H9 (cell line): ENCODE measurements around the gene KCNIP1. TPM values are rescaled to one million over a fixed set of nuclear protein-coding genes. Genes with fewer than 3 reads are reported as not detected.

Experiments used
- DNase-seq: peaks from one replicate; pipeline ENCODE4 v3.0.0-alpha.2; 2017
- H2AFZ ChIP-seq: one replicate; pipeline ENCODE4 v1.6.1; 2013; ENCODE audit warnings: mild to moderate bottlenecking, low read length, control low read depth, moderate library complexity
- H2AK5ac ChIP-seq: 2 replicates; pipeline ENCODE4 v1.6.1; 2013; ENCODE audit warnings: low read length, control low read depth, mixed read lengths; ENCODE audit not compliant: insufficient read length
- H2BK120ac ChIP-seq: one replicate; pipeline ENCODE4 v1.6.1; 2013; ENCODE audit warnings: low read depth, mild to moderate bottlenecking, low read length, control low read depth, inconsistent platforms; ENCODE audit not compliant: poor library complexity, severe bottlenecking
- H2BK12ac ChIP-seq: 2 replicates; pipeline ENCODE4 v1.6.1; 2013; ENCODE audit warnings: low read length, control low read depth, mixed read lengths, low read depth; ENCODE audit not compliant: insufficient read length
- H2BK15ac ChIP-seq: 2 replicates; pipeline ENCODE4 v1.6.1; 2013; ENCODE audit warnings: low read depth, low read length, control low read depth
- H2BK20ac ChIP-seq: one replicate; pipeline ENCODE4 v1.6.1; 2013; ENCODE audit warnings: low read depth, mild to moderate bottlenecking, low read length, control low read depth, inconsistent platforms; ENCODE audit not compliant: poor library complexity, severe bottlenecking
- H2BK5ac ChIP-seq: 2 replicates; pipeline ENCODE4 v1.6.1; 2013; ENCODE audit warnings: low read length, control low read depth, mixed read lengths; ENCODE audit not compliant: insufficient read length
- H3K14ac ChIP-seq: 2 replicates; pipeline ENCODE4 v1.6.1; 2013; ENCODE audit warnings: low read length, control low read depth; ENCODE audit not compliant: insufficient read depth
- H3K18ac ChIP-seq: 2 replicates; pipeline ENCODE4 v1.6.1; 2013; ENCODE audit warnings: low read depth, mild to moderate bottlenecking, mixed read lengths, low read length, control low read depth; ENCODE audit not compliant: insufficient read length
- H3K23ac ChIP-seq: 2 replicates; pipeline ENCODE4 v1.6.1; 2013; ENCODE audit warnings: low read length, control low read depth, mixed read lengths, low read depth; ENCODE audit not compliant: insufficient read length
- H3K23me2 ChIP-seq: 2 replicates; pipeline ENCODE4 v1.6.1; 2013; ENCODE audit warnings: low read depth, mild to moderate bottlenecking, mixed read lengths, low read length, control low read depth; ENCODE audit not compliant: insufficient read length, poor library complexity, severe bottlenecking
- H3K27ac ChIP-seq: 2 replicates; pipeline ENCODE4 v1.5.1; 2013; ENCODE audit warnings: low read length, control low read depth, mixed read lengths, low read depth; ENCODE audit not compliant: insufficient read length
- H3K27me3 ChIP-seq: 2 replicates; pipeline ENCODE4 v1.6.1; 2013; ENCODE audit warnings: low read length, control low read depth, inconsistent platforms; ENCODE audit not compliant: insufficient read depth
- H3K4ac ChIP-seq: 2 replicates; pipeline ENCODE4 v1.6.1; 2013; ENCODE audit warnings: low read depth, mild to moderate bottlenecking, control low read depth, inconsistent platforms, low read length, moderate library complexity
- H3K4me1 ChIP-seq: 2 replicates; pipeline ENCODE4 v1.6.1; 2013; ENCODE audit warnings: low read length, control low read depth, inconsistent platforms; ENCODE audit not compliant: insufficient read depth
- H3K4me2 ChIP-seq: 2 replicates; pipeline ENCODE4 v1.6.1; 2013; ENCODE audit warnings: low read length, control low read depth, mixed read lengths; ENCODE audit not compliant: insufficient read length, insufficient read depth
- H3K56ac ChIP-seq: 2 replicates; pipeline ENCODE4 v1.6.1; 2013; ENCODE audit warnings: low read depth, mild to moderate bottlenecking, mixed read lengths, low read length, control low read depth; ENCODE audit not compliant: insufficient read length
- H3K79me1 ChIP-seq: 2 replicates; pipeline ENCODE4 v1.6.1; 2013; ENCODE audit warnings: low read depth, mild to moderate bottlenecking, moderate library complexity, low read length, control low read depth, inconsistent platforms; ENCODE audit not compliant: insufficient read depth, poor library complexity, severe bottlenecking
- H3K79me2 ChIP-seq: 2 replicates; pipeline ENCODE4 v1.6.1; 2013; ENCODE audit warnings: low read length, control low read depth, inconsistent platforms; ENCODE audit not compliant: insufficient read depth
- H3K9ac ChIP-seq: 2 replicates; pipeline ENCODE4 v1.6.1; 2013; ENCODE audit warnings: low read length, control low read depth, mixed read lengths; ENCODE audit not compliant: insufficient read length; ENCODE audit errors: extremely low read depth
- H3K9me3 ChIP-seq: one replicate; pipeline ENCODE4 v1.6.1; 2013; ENCODE audit warnings: low read depth, low read length, inconsistent platforms; ENCODE audit not compliant: control insufficient read depth
- H3T11ph ChIP-seq: one replicate; pipeline ENCODE4 v1.6.1; 2013; ENCODE audit warnings: mild to moderate bottlenecking, low read length, control low read depth, inconsistent platforms
- H4K20me1 ChIP-seq: one replicate; pipeline ENCODE4 v1.6.1; 2013; ENCODE audit not compliant: control insufficient read depth, insufficient read length, insufficient read depth
- H4K5ac ChIP-seq: 2 replicates; pipeline ENCODE4 v1.6.1; 2013; ENCODE audit warnings: low read depth, mild to moderate bottlenecking, mixed read lengths, low read length, control low read depth; ENCODE audit not compliant: insufficient read length
- H4K8ac ChIP-seq: replicated peaks from 2 replicates; pipeline ENCODE4 v1.6.1; 2013; ENCODE audit warnings: low read length, control low read depth, mixed read lengths, low read depth; ENCODE audit not compliant: insufficient read length
- H4K91ac ChIP-seq: 2 replicates; pipeline ENCODE4 v1.6.1; 2013; ENCODE audit warnings: low read depth, mild to moderate bottlenecking, moderate library complexity, mixed read lengths, low read length, control low read depth; ENCODE audit not compliant: insufficient read length
- H3K27ac Mint-ChIP-seq, 3 experiments: 2 replicates in 2 of 3; 3 replicates in 1 of 3; pipeline ENCODE4 v1.8.0; 2020 to 2021; ENCODE audit warnings: mixed read lengths in 3 of 3, mild to moderate bottlenecking in 1 of 3, moderate library complexity in 1 of 3
- H3K27me3 Mint-ChIP-seq: 2 replicates; pipeline ENCODE4 v1.8.0; 2021; ENCODE audit warnings: low read depth, mild to moderate bottlenecking, moderate library complexity, mixed read lengths
- H3K36me3 Mint-ChIP-seq, 3 experiments: 2 replicates in 2 of 3; 3 replicates in 1 of 3; pipeline ENCODE4 v1.8.0; 2020 to 2021; ENCODE audit warnings: low read depth in 3 of 3, mixed read lengths in 3 of 3; ENCODE audit not compliant: insufficient read depth in 1 of 3
- H3K4me1 Mint-ChIP-seq, 2 experiments: 2 replicates each; pipeline ENCODE4 v1.8.0; 2020; ENCODE audit warnings: mixed read lengths in 2 of 2
- H3K4me3 Mint-ChIP-seq, 2 experiments: 2 replicates in 1 of 2; 3 replicates in 1 of 2; pipeline ENCODE4 v1.8.0; 2020 to 2021; ENCODE audit warnings: mild to moderate bottlenecking in 2 of 2, mixed read lengths in 2 of 2, moderate library complexity in 1 of 2
- H3K9me3 Mint-ChIP-seq, 2 experiments: 2 replicates in 1 of 2; 3 replicates in 1 of 2; pipeline ENCODE4 v1.8.0; 2020; ENCODE audit warnings: mild to moderate bottlenecking in 2 of 2, mixed read lengths in 2 of 2, moderate library complexity in 1 of 2
- WGBS: extraction: QIAGEN DNeasy Blood & Tissue Kit; methylation state at CpG from one replicate; pipeline ENCODE4 v1.1.7; 2013; ENCODE audit warnings: missing lambda C conversion rate, low lambda C conversion rate, mixed read lengths; ENCODE audit not compliant: insufficient read length; ENCODE audit errors: extremely low coverage; 5-methylcytosine and 5-hydroxymethylcytosine counted together
- total RNA-seq: library from RNA; stranded (reverse); gene quantifications from 2 replicates; pipeline ENCODE4 v1.2.1, GENCODE V29; 2021
- TF ChIP-seq, protein P1 (sequence below): fragments of 200-600 bp; sonication (generic); conservative IDR thresholded peaks from 3 replicates; pipeline ENCODE4 v1.8.0; 2021; ENCODE audit warnings: antibody characterized with exemption, mild to moderate bottlenecking

KCNIP1 gene
- total RNA-seq, 1 experiment from 2014 or later = 0.63 TPM

DNA sequence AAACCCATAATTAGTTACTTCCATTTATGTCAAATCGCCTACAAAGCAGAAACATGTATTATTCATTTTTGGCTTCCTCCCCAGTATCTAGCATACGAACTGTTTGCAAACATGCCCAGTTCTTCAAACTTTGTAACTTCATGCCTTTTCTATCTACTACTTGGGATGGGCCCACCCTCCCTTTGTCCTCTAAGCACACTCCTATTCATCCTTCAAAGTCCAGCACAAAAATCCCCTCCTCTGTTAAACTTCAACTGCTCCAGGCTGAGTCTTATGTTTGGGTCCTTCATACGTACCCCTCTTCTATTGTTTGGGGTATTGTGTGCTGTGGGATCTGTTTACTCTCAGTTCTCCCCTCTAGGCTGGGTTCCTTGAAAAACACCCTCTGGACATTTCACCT, 55.5 kb downstream of the KCNIP1 start:
- TF ChIP-seq, protein P1, sequence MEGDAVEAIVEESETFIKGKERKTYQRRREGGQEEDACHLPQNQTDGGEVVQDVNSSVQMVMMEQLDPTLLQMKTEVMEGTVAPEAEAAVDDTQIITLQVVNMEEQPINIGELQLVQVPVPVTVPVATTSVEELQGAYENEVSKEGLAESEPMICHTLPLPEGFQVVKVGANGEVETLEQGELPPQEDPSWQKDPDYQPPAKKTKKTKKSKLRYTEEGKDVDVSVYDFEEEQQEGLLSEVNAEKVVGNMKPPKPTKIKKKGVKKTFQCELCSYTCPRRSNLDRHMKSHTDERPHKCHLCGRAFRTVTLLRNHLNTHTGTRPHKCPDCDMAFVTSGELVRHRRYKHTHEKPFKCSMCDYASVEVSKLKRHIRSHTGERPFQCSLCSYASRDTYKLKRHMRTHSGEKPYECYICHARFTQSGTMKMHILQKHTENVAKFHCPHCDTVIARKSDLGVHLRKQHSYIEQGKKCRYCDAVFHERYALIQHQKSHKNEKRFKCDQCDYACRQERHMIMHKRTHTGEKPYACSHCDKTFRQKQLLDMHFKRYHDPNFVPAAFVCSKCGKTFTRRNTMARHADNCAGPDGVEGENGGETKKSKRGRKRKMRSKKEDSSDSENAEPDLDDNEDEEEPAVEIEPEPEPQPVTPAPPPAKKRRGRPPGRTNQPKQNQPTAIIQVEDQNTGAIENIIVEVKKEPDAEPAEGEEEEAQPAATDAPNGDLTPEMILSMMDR = no peak
- Histone ChIP-seq H3K79me1 (no peaks in the 10 kb centered on the region), H2BK5ac (no peak overlapping the region), H2BK20ac (no peak overlapping the region), H3K23me2 (no peaks in the 10 kb centered on the region), H3K56ac (no peak overlapping the region), H3K4me1 (no peaks in the 10 kb centered on the region), H4K5ac (no peak overlapping the region), H3K9me3 (no peaks in the 10 kb centered on the region), H3K4me2 (no peak overlapping the region), H3K27me3 (no peaks in the 10 kb centered on the region), H2AK5ac (no peak overlapping the region), H3K9ac (no peak overlapping the region), H2AFZ (no peak overlapping the region), H3K14ac (no peak overlapping the region), H4K8ac (no peak overlapping the region), H3K27ac (no peak overlapping the region), H3K23ac (no peak overlapping the region), H2BK15ac (no peak overlapping the region), H2BK12ac (no peak overlapping the region), H4K91ac (no peak overlapping the region), H3K18ac (no peak overlapping the region), H4K20me1 (no peaks in the 10 kb centered on the region), H3K79me2 (no peaks in the 10 kb centered on the region), H2BK120ac (no peak overlapping the region), H3K4ac (no peak overlapping the region), H3T11ph (no peak overlapping the region)
- peaks cover 21% of the 10 kb centered on the region for H3K27me3 Mint-ChIP-seq
- H3K9me3 Mint-ChIP-seq = no peaks in the 10 kb centered on the region
- H3K4me1 Mint-ChIP-seq = peaks cover 7 to 11% of the 10 kb centered on the region in 2 experiments
- no peak for DNase-seq
- no CpG with 5 or more reads among the region's 3 CpGs for WGBS
- H3K27ac Mint-ChIP-seq = no peak overlapping the region
- no peaks in the 10 kb centered on the region for H3K36me3 Mint-ChIP-seq
- H3K4me3 Mint-ChIP-seq = no peak overlapping the region
